ENCODE data around the gene KAT5. TPM values are rescaled to one million over a fixed set of nuclear protein-coding genes. Genes with fewer than 3 reads are reported as not detected.
"Not testable (repeated sequence)": the region's sequence is repeated elsewhere in the genome, so short reads cannot be mapped to it uniquely, and the experiment has no call there.

Gene KAT5
- total RNA-seq, 1 donor from 2014 or later, result 21.0 TPM

GRCh38 chr11:65744026-65744698, 32.1 kb downstream of the KAT5 start:
- Histone ChIP-seq H4K20me1 (ENCODE audit: low read depth) (no peaks in the 10 kb centered on the region), H3K4me2 (no peak overlapping the region), H3K4me1 (no peaks in the 10 kb centered on the region), H3K9ac (no peak overlapping the region), H3K79me2 (ENCODE audit: low read depth) (no peaks in the 10 kb centered on the region), H3K36me3 (no peaks in the 10 kb centered on the region), H3F3A (ENCODE audit: low read depth) (no peaks in the 10 kb centered on the region), H3K27ac (no peak overlapping the region), H3K9me3 (ENCODE audit: low read depth) (peaks cover 9% of the 10 kb centered on the region), H3K4me3 (no peak overlapping the region), H2AFZ (replicated peaks) (no peak overlapping the region), H3K27me3 (peaks cover 30% of the 10 kb centered on the region)
- H3K4me1 Mint-ChIP-seq, result no peaks in the 10 kb centered on the region
- no peak overlapping the region for H3K27ac Mint-ChIP-seq
- peaks cover 12% of the 10 kb centered on the region for H3K9me3 Mint-ChIP-seq
- H3K27me3 Mint-ChIP-seq (ENCODE audit: insufficient read depth, low read depth), result peaks cover 7% of the 10 kb centered on the region
- H3K4me3 Mint-ChIP-seq, result no peak overlapping the region
- DNase-seq (ENCODE audit: low spot score), result peak; percentile 45
- no peak for TF ChIP-seq EZH2 (IDR thresholded peaks at IDR 0.05)
- TF ChIP-seq CTCF (IDR thresholded peaks at IDR 0.05), result peak; percentile 39
- TF ChIP-seq EZH2phosphoT487 (IDR thresholded peaks at IDR 0.05), result no peak
- no peaks in the 10 kb centered on the region for H3K36me3 Mint-ChIP-seq

- H3K4me3 Mint-ChIP-seq, result no peak overlapping the region
- H3K9me3 Mint-ChIP-seq, result peaks cover 16% of the 10 kb centered on the region
- H3K9ac ChIP-seq, result no peak overlapping the region
- H3K4me2 ChIP-seq, result no peak overlapping the region
- H4K20me1 ChIP-seq (ENCODE audit: low read depth), result no peaks in the 10 kb centered on the region
- H3K79me2 ChIP-seq (ENCODE audit: low read depth), result no peaks in the 10 kb centered on the region
- H3K36me3 Mint-ChIP-seq, result no peaks in the 10 kb centered on the region
- H3K27me3 Mint-ChIP-seq (ENCODE audit: insufficient read depth, low read depth), result peaks cover 11% of the 10 kb centered on the region
- no peaks in the 10 kb centered on the region for H3K36me3 ChIP-seq
- no peaks in the 10 kb centered on the region for H3K4me1 Mint-ChIP-seq
- TF ChIP-seq EZH2phosphoT487 (IDR thresholded peaks at IDR 0.05), result no peak
- TF ChIP-seq CTCF (IDR thresholded peaks at IDR 0.05), result no peak
- TF ChIP-seq EZH2 (IDR thresholded peaks at IDR 0.05), result no peak
- H3K4me1 ChIP-seq, result no peaks in the 10 kb centered on the region
- H3K4me3 ChIP-seq, result no peak overlapping the region
- H3F3A ChIP-seq (ENCODE audit: low read depth), result no peaks in the 10 kb centered on the region
- H3K27me3 ChIP-seq, result peaks cover 35% of the 10 kb centered on the region
- no peak overlapping the region for H3K27ac ChIP-seq
- no peak for DNase-seq (ENCODE audit: low spot score)
- no peak overlapping the region for H2AFZ ChIP-seq (replicated peaks)
- H3K9me3 ChIP-seq (ENCODE audit: low read depth), result peaks cover 9% of the 10 kb centered on the region
- no peak overlapping the region for H3K27ac Mint-ChIP-seq
These were observed 32.6 kb downstream of the KAT5 start for GRCh38 chr11:65744699-65745042.

- Histone ChIP-seq H4K20me1 (ENCODE audit: low read depth) (no peaks in the 10 kb centered on the region), H3K4me3 (no peak overlapping the region), H3K79me2 (ENCODE audit: low read depth) (no peaks in the 10 kb centered on the region), H3K9me3 (ENCODE audit: low read depth) (peaks cover 9% of the 10 kb centered on the region), H3K36me3 (no peaks in the 10 kb centered on the region), H3K9ac (no peak overlapping the region), H3F3A (ENCODE audit: low read depth) (no peaks in the 10 kb centered on the region), H3K4me1 (no peaks in the 10 kb centered on the region), H3K27me3 (peaks cover 39% of the 10 kb centered on the region), H3K27ac (no peak overlapping the region), H2AFZ (replicated peaks) (no peak overlapping the region), H3K4me2 (no peak overlapping the region)
- TF ChIP-seq EZH2phosphoT487 (IDR thresholded peaks at IDR 0.05) (no peak), EZH2 (IDR thresholded peaks at IDR 0.05) (no peak), CTCF (IDR thresholded peaks at IDR 0.05) (no peak)
- Mint-ChIP-seq H3K27ac (no peak overlapping the region), H3K36me3 (no peaks in the 10 kb centered on the region), H3K4me3 (no peak overlapping the region), H3K4me1 (no peaks in the 10 kb centered on the region), H3K27me3 (ENCODE audit: insufficient read depth, low read depth) (peaks cover 11% of the 10 kb centered on the region), H3K9me3 (peaks cover 16% of the 10 kb centered on the region)
- no peak for DNase-seq (ENCODE audit: low spot score)
These were observed 33.0 kb downstream of the KAT5 start for GRCh38 chr11:65745049-65745448.

- DNase-seq (ENCODE audit: low spot score); H3K4me3 Mint-ChIP-seq; H3K4me1 Mint-ChIP-seq; H3K36me3 ChIP-seq; H3K9ac ChIP-seq; H4K20me1 ChIP-seq (ENCODE audit: low read depth); H3K4me1 ChIP-seq; H3K4me2 ChIP-seq; H3K36me3 Mint-ChIP-seq; H3K27ac Mint-ChIP-seq; H3K9me3 ChIP-seq (ENCODE audit: low read depth); H3K27me3 ChIP-seq; H3K27me3 Mint-ChIP-seq (ENCODE audit: insufficient read depth, low read depth); H3F3A ChIP-seq (ENCODE audit: low read depth); H3K4me3 ChIP-seq; H2AFZ ChIP-seq (replicated peaks); H3K79me2 ChIP-seq (ENCODE audit: low read depth); H3K27ac ChIP-seq: not testable (repeated sequence)
- peaks cover 14% of the 10 kb centered on the region for H3K9me3 Mint-ChIP-seq
These were observed 50.1 kb downstream of the KAT5 start for GRCh38 chr11:65762169-65762568.

- DNase-seq (ENCODE audit: low spot score); H3K9me3 ChIP-seq (ENCODE audit: low read depth); H3K27me3 ChIP-seq; H3K4me1 Mint-ChIP-seq; H3K36me3 Mint-ChIP-seq; H3K9me3 Mint-ChIP-seq; H3K4me2 ChIP-seq; H3K27me3 Mint-ChIP-seq (ENCODE audit: insufficient read depth, low read depth); H2AFZ ChIP-seq (replicated peaks); H3K4me3 Mint-ChIP-seq; H3K36me3 ChIP-seq; H4K20me1 ChIP-seq (ENCODE audit: low read depth); H3K27ac Mint-ChIP-seq; H3K9ac ChIP-seq; H3K27ac ChIP-seq; H3K79me2 ChIP-seq (ENCODE audit: low read depth); H3F3A ChIP-seq (ENCODE audit: low read depth); H3K4me1 ChIP-seq; H3K4me3 ChIP-seq: not testable (repeated sequence)
These were observed 50.8 kb downstream of the KAT5 start for GRCh38 chr11:65762816-65763215.
